ENCODE results near the gene CNTFR. TPM values are rescaled to one million over a fixed set of nuclear protein-coding genes. Genes with fewer than 3 reads are reported as not detected.

Gene CNTFR
- total and polyA plus RNA-seq, 2 of the 8 experiments (the other 6 are each of a cell fraction or from before 2014, with no cell fraction given) = 1.2 to 4.2 TPM

- Histone ChIP-seq H3K4me1 (replicated peaks in 1 of 4; ENCODE audit: control insufficient read depth in 3 of 4, insufficient read depth in 4 of 4, low read length in 3 of 4) (peaks cover 0 to 2% (median 0%) of the 10 kb centered on the region in 4 experiments; a peak in 1 of 7 replicates), H3K36me3 (ENCODE audit: control insufficient read depth in 2 of 4, insufficient read depth in 4 of 4, low read length in 3 of 4) (no peaks in the 10 kb centered on the region), H2BK5ac (ENCODE audit: low read depth, low read length) (no peak overlapping the region), H2BK15ac (ENCODE audit: low read length) (no peak overlapping the region), H3K79me1 (ENCODE audit: low read depth, low read length) (no peaks in the 10 kb centered on the region), H3K27me3 (replicated peaks in 1 of 4; ENCODE audit: control insufficient read depth in 3 of 4, extremely low read depth in 1 of 4, insufficient read depth in 3 of 4, low read length in 3 of 4) (peaks cover 0 to 10% (median 4%) of the 10 kb centered on the region in 4 experiments; a peak in 5 of 7 replicates), H3K79me2 (ENCODE audit: control insufficient read depth in 1 of 2, insufficient read depth in 2 of 2, low read length in 2 of 2) (no peaks in the 10 kb centered on the region), H3K9me3 (ENCODE audit: insufficient read depth in 2 of 2, low read depth in 1 of 2, low read length in 1 of 2) (no peaks in the 10 kb centered on the region), H2AFZ (ENCODE audit: low read length) (no peak overlapping the region), H3K27ac (ENCODE audit: low read depth, low read length) (no peak overlapping the region), H3K18ac (ENCODE audit: extremely low read depth, low read length) (no peak overlapping the region), H2BK20ac (ENCODE audit: low read length) (no peak overlapping the region), H4K8ac (ENCODE audit: extremely low read depth, insufficient read depth, low read length) (peak overlapping the region; percentile 3; the same call in 1 of the 2 replicates), H3K4me2 (ENCODE audit: insufficient read depth in 1 of 2, low read depth in 2 of 2, low read length in 2 of 2) (no peak overlapping the region), H3K23me2 (ENCODE audit: low read depth, low read length) (no peaks in the 10 kb centered on the region), H3K4me3 (ENCODE audit: extremely low read depth in 1 of 4, insufficient read depth in 2 of 4, low read depth in 3 of 4, low read length in 4 of 4) (no peak overlapping the region), H3K9ac (replicated peaks in 1 of 4; ENCODE audit: extremely low read depth in 1 of 4, low read depth in 3 of 4, low read length in 3 of 4) (no peak overlapping the region; a peak in 1 of 7 replicates), H2BK120ac (replicated peaks; ENCODE audit: low read depth, low read length) (no peak overlapping the region), H3K4ac (replicated peaks; ENCODE audit: insufficient read length, low read depth, low read length) (no peak overlapping the region), H2BK12ac (ENCODE audit: low read depth, low read length) (no peak overlapping the region), H3K14ac (ENCODE audit: insufficient read length) (no peak overlapping the region), H3K56ac (replicated peaks; ENCODE audit: insufficient read length, low read depth, low read length) (no peak overlapping the region), H4K91ac (replicated peaks; ENCODE audit: insufficient read length, low read length) (no peak overlapping the region), H4K20me1 (replicated peaks in 1 of 2; ENCODE audit: control insufficient read depth in 1 of 2, insufficient read depth in 2 of 2, low read length in 2 of 2) (peaks cover 1 to 5% of the 10 kb centered on the region in 2 experiments), H3K23ac (ENCODE audit: insufficient read length) (no peak overlapping the region), H4K5ac (ENCODE audit: insufficient read length, low read depth, low read length) (no peak overlapping the region), H2AK5ac (ENCODE audit: low read depth, low read length) (no peak overlapping the region)
- DNase-seq (ENCODE audit: low read depth in 1 of 2, low spot score in 2 of 2) (no peak), FAIRE-seq (no peak)
- ChIA-PET POLR2A (ENCODE audit: partially characterized antibody) (interaction anchor here (0.9 to 1.4 kb wide), 2 partner anchors 9 to 99 kb away, joined by 3 read pairs; no protein-coding TSS in a partner anchor), CTCF (ENCODE audit: partially characterized antibody) (interaction anchor here (0.7 to 9.4 kb wide), 37 partner anchors 9 to 314 kb away, joined by 3 to 157 read pairs (median 11); partner anchors contain the start of genes ARID3C, CNTFR and ENHO)
- WGBS, 2 experiments (ENCODE audit: extremely low coverage in 1 of 2, insufficient coverage in 1 of 2, insufficient read length in 1 of 2, insufficient replicate concordance in 2 of 2, low coverage in 1 of 2, low lambda C conversion rate in 2 of 2, missing lambda C conversion rate in 1 of 2) = 84% methylated on average over 7 of the region's 7 CpGs; no CpG with 5 or more reads in 1 of the 2 experiments
- no peak for TF ChIP-seq ATF2 (IDR thresholded peaks at IDR 0.05; ENCODE audit: low read length)
These were observed 43.3 kb downstream of the CNTFR start for GRCh38 chr9:34546102-34546833.

Measured in H1 (cell line).